ENCODE results near the gene NCKIPSD.

Gene NCKIPSD

GRCh38 chr3:48664929-48665328 lies 20.8 kb downstream of the NCKIPSD start:
- Histone ChIP-seq H3K4me3 (no peak overlapping the region), H3K27ac (peak overlapping the region in 1 of 2 donors; percentile 95)
- TF ChIP-seq, protein P1, sequence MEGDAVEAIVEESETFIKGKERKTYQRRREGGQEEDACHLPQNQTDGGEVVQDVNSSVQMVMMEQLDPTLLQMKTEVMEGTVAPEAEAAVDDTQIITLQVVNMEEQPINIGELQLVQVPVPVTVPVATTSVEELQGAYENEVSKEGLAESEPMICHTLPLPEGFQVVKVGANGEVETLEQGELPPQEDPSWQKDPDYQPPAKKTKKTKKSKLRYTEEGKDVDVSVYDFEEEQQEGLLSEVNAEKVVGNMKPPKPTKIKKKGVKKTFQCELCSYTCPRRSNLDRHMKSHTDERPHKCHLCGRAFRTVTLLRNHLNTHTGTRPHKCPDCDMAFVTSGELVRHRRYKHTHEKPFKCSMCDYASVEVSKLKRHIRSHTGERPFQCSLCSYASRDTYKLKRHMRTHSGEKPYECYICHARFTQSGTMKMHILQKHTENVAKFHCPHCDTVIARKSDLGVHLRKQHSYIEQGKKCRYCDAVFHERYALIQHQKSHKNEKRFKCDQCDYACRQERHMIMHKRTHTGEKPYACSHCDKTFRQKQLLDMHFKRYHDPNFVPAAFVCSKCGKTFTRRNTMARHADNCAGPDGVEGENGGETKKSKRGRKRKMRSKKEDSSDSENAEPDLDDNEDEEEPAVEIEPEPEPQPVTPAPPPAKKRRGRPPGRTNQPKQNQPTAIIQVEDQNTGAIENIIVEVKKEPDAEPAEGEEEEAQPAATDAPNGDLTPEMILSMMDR (IDR thresholded peaks at IDR 0.05) = no peak
- no peak for DNase-seq (ENCODE audit: low spot score)

DNA sequence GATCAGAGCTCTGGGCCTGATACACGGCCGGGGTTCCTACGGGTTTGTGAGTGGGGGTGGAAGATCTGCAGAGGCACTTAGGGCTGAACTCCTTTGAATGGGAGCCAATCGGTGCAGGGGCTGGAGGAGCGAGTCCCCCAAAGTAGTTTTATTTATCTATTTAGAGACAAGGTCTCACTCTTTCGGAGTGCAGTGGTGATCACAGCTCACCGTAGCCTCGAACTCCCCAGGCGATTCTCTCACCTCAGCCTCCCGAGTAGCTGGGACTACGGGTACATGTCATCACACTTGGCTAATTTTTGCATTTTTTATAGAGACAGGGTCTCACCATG lies 21.4 kb downstream of the NCKIPSD start:
- DNase-seq (ENCODE audit: low spot score) = no peak
- TF ChIP-seq, protein P1 (IDR thresholded peaks at IDR 0.05) = no peak
- Histone ChIP-seq H3K4me3 (peak overlapping the region; percentile 90), H3K27ac (peak overlapping the region; percentile 93 to 95)

GRCh38 chr3:48663489-48664312 lies 22.0 kb downstream of the NCKIPSD start:
- Histone ChIP-seq H3K27ac (peak overlapping the region; percentile 93 to 95), H3K4me3 (peak overlapping the region; percentile 90)
- TF ChIP-seq, protein P1 (IDR thresholded peaks at IDR 0.05) = peak; percentile 33
- peak; percentile 99 for DNase-seq (ENCODE audit: low spot score)

- Histone ChIP-seq H3K4me3 (peak within 1 kb of the TSS; percentile 90), H3K27ac (peak within 1 kb of the TSS; percentile 93 to 95)
- peak; percentile 85 for DNase-seq (ENCODE audit: low spot score)
- TF ChIP-seq, protein P1 (IDR thresholded peaks at IDR 0.05) = no peak
Observed at GRCh38 chr3:48662753-48663488, 22.8 kb downstream of the NCKIPSD start, which contains the start of gene CELSR3. TSS of gene CELSR3 (minus strand) at chr3:48662886. CDS start at chr3:48662634, 252 bp downstream.

GRCh38 chr3:48662145-48662752 lies 23.5 kb downstream of the NCKIPSD start:
- no peak for DNase-seq (ENCODE audit: low spot score)
- peak overlapping the region; percentile 90 for H3K4me3 ChIP-seq
- TF ChIP-seq, protein P1 (IDR thresholded peaks at IDR 0.05) = no peak
- H3K27ac ChIP-seq = peak overlapping the region in 1 of 2 donors; percentile 95

GRCh38 chr3:48661501-48662144 lies 24.1 kb downstream of the NCKIPSD start:
- TF ChIP-seq, protein P1 (IDR thresholded peaks at IDR 0.05) = no peak
- Histone ChIP-seq H3K27ac (no peak overlapping the region), H3K4me3 (peak overlapping the region; percentile 90)
- DNase-seq (ENCODE audit: low spot score) = no peak

Data from coronary artery (tissue), 2 donors.